SK-N-MC (cell line): ENCODE measurements around the gene SHISA2.

ENCODE experiments used
- EZH2 ChIP-seq: fragments of 200-600 bp; sonication (generic); IDR thresholded peaks from one replicate; pipeline ENCODE4 v1.6.1; 2017; ENCODE audit warnings: antibody characterized with exemption
- POLR2AphosphoS5 ChIP-seq: IDR thresholded peaks from 2 replicates; pipeline ENCODE4 v1.6.1; 2012; ENCODE audit warnings: mild to moderate bottlenecking, low read depth, low read length, borderline replicate concordance

DNA sequence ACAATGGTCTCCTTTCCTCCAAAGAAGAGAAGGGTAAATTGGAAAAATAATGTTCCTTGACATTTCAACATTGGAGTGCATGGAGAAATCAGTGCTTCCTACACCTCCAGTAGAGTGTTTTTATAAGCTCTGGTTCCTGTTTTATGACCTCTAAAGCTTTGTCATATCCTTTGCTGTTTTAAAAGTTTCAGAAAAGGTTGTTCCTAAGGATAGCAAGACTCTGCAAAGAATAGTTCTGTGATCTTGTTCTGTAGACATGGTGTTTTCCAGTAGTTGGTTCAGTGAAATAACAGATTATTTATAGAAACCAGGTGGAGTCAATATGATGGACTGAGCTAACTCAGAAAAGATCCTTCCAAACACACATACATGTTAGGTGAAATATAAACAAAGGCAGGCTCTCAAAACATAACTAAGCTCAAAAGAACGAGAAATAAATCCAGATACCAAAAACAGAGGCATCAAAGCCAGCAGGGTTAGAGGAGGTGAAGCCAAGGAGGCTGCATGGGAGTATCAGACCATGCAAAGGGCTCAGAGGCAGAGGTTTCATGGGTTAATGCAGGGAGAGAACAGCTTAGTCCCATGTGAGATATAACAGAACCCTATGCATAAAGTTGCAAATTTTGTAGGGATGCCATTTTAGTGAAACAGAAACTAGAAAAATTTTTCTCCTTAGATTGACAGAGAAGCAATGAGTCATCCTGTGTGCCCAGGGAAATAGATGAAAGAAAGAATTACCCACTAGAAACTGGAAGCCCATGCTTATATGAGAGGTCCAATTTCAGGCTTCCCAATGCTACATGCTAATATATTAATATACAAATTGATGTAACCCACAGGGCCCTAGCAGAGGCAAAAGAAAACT, 44.3 kb downstream of the SHISA2 start:
- no peak for TF ChIP-seq EZH2
- no peak for TF ChIP-seq POLR2AphosphoS5
